Tibial artery (tissue), 4 donors: ENCODE results near the gene SLC9A2.

Experiments
- DNase-seq, 2 donors: peaks; one replicate each; pipeline ENCODE4 v3.0.0-alpha.2; 2019
- H3K27ac ChIP-seq, 2 donors: fragments of 200-600 bp; sonication (generic) in 1 of 2; 1 replicate in 1 of 2; 2 replicates in 1 of 2; pipeline ENCODE4 v1.5.1; 2018 to 2019; ENCODE audit warnings: mild to moderate bottlenecking in 1 of 2
- H3K27me3 ChIP-seq, 2 donors: fragments of 200-600 bp; sonication (generic) in 1 of 2; one replicate each; pipeline versions ENCODE4 v1.5.1 to v1.6.0; 2016 to 2019
- H3K36me3 ChIP-seq, 3 donors: fragments of 200-600 bp; sonication (generic) in 2 of 3; one replicate each; pipeline ENCODE4 v1.5.1; 2016 to 2019; ENCODE audit warnings: mild to moderate bottlenecking in 2 of 3
- H3K4me1 ChIP-seq, 4 donors: fragments of 200-600 bp; sonication (generic) in 2 of 4; 1 replicate in 3 of 4; 2 replicates in 1 of 4; pipeline ENCODE4 v1.5.1; 2016 to 2019
- H3K4me3 ChIP-seq, 2 donors: fragments of 200-600 bp; sonication (generic) in 1 of 2; 1 replicate in 1 of 2; 2 replicates in 1 of 2; pipeline ENCODE4 v1.5.1; 2018 to 2019; ENCODE audit warnings: mild to moderate bottlenecking in 2 of 2
- H3K9me3 ChIP-seq, 3 donors: fragments of 200-600 bp; sonication (generic) in 1 of 3; one replicate each; pipeline ENCODE4 v1.5.1; 2016 to 2019
- CTCF ChIP-seq, 2 experiments: fragments of 200-600 bp in 1 of 2; fragments of 450-650 bp in 1 of 2; IDR thresholded peaks; one replicate each; pipeline ENCODE4 v1.5.1; 2017 to 2019; ENCODE audit warnings: antibody characterized with exemption in 2 of 2, mild to moderate bottlenecking in 1 of 2, moderate library complexity in 1 of 2
- intact Hi-C: fragments of 100-400 bp; cut with DNase I; formaldehyde crosslinking; loops from one replicate; pipeline ENCODE4 v1.15.0; 2023; ENCODE audit warnings: low total_unique reads

The SLC9A2 gene

DNA sequence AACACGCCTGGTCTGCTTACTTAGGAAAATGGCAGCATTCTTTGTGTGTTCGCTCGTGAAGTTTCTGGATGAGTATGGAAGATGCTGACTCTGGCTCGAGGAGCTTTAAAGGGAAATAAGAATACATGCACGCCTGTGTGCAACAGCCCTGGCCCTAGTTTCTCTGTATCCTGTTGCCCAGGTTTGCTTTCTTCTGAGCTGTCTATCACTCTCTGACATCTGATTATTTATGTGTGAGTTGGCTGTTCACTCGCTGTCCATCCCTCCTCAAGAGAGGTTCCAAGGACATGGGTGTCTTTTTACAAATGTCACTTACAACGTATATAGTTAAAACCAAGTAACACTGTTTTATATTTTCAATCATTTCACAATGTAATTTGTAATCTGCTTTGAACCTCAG, 16.0 kb downstream of the SLC9A2 start:
- TF ChIP-seq CTCF (IDR thresholded peaks at IDR 0.05) = no peak
- H3K9me3 ChIP-seq = no peaks in the 10 kb centered on the region
- H3K4me1 ChIP-seq = no peaks in the 10 kb centered on the region
- DNase-seq = no peak
- no peak overlapping the region for H3K27ac ChIP-seq
- H3K4me3 ChIP-seq = no peak overlapping the region
- H3K27me3 ChIP-seq = no peaks in the 10 kb centered on the region
- intact Hi-C loops = no loop called here
- no peaks in the 10 kb centered on the region for H3K36me3 ChIP-seq

GRCh38 chr2:102636283-102636907, 17.0 kb downstream of the SLC9A2 start:
- no peaks in the 10 kb centered on the region for H3K27me3 ChIP-seq
- no peak for TF ChIP-seq CTCF (IDR thresholded peaks at IDR 0.05)
- H3K9me3 ChIP-seq = no peaks in the 10 kb centered on the region
- no peaks in the 10 kb centered on the region for H3K36me3 ChIP-seq
- no peak overlapping the region for H3K27ac ChIP-seq
- no peak overlapping the region for H3K4me3 ChIP-seq
- no peak for DNase-seq
- no peaks in the 10 kb centered on the region for H3K4me1 ChIP-seq
- intact Hi-C loops = no loop called here

DNA sequence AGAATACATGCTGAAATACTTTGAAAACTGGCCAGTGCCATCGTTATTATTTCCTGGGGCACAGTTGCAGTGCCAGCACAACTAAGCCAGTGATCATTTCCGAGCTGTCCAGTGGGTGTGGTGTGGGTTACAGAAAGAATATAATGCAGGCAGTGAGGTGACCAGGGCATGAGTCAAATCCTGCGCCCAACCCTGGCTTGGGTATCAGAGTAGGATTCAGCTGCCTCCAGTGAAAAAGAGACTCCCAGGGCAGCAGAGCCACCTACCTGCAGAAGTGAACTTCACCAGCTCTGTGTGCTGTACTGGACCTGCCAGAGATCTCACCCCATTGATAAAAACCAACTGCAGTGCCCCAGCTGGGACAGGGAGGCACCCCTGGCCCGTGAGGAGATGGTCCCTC, 18.0 kb downstream of the SLC9A2 start:
- Histone ChIP-seq H3K4me3 (no peak overlapping the region), H3K36me3 (no peaks in the 10 kb centered on the region), H3K9me3 (no peaks in the 10 kb centered on the region), H3K27me3 (no peaks in the 10 kb centered on the region), H3K4me1 (no peaks in the 10 kb centered on the region), H3K27ac (no peak overlapping the region)
- no peak for DNase-seq
- no peak for TF ChIP-seq CTCF (IDR thresholded peaks at IDR 0.05)
- intact Hi-C loops = no loop called here

DNA sequence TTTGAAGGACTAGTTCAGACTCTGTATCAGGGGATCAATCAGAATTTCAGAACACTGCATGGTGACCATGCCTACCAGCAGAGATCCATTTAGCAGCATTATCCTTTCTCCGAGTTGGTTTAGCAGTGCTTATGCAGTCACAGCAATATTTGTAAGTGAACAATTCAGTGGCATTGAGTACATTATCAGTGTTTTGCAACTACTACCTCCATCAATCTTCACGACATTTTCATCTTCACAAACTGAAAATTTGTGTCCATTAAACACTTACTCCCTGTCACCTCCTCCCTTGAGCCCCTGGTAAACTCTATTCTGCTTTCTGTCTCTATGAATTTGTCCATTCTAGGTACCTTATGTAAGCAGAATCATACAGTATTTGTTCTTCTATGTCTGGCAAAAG, 20.1 kb downstream of the SLC9A2 start:
- Histone ChIP-seq H3K9me3 (no peaks in the 10 kb centered on the region), H3K27me3 (peaks cover 0 to 3% of the 10 kb centered on the region in 2 donors), H3K4me3 (no peak overlapping the region), H3K27ac (no peak overlapping the region), H3K4me1 (no peaks in the 10 kb centered on the region), H3K36me3 (no peaks in the 10 kb centered on the region)
- intact Hi-C loops = no loop called here
- no peak for DNase-seq
- no peak for TF ChIP-seq CTCF (IDR thresholded peaks at IDR 0.05)

DNA sequence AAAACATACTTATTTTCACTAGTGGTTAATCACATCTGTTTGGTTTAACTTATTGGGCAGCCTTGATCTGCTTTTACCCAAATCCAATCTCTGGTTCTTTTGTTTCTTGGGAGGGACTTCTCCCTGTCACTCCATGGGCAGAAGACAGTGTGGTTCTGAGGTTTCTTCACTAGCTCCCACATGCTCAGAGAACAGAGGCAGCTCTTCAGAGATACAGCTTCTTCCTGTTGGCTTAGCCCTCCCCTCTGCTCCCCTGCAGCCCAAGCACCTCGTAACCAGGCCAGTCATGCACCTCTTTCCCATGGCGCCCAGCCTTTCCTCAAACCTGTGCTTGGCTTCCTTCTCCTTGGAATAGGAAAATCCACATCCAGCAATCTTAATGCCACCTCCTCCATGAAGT, 32.8 kb downstream of the SLC9A2 start:
- no peak for DNase-seq
- intact Hi-C loops = no loop called here
- Histone ChIP-seq H3K4me1 (no peaks in the 10 kb centered on the region), H3K9me3 (no peaks in the 10 kb centered on the region), H3K27ac (no peak overlapping the region), H3K36me3 (no peaks in the 10 kb centered on the region), H3K27me3 (no peaks in the 10 kb centered on the region), H3K4me3 (no peak overlapping the region)
- no peak for TF ChIP-seq CTCF (IDR thresholded peaks at IDR 0.05)

DNA sequence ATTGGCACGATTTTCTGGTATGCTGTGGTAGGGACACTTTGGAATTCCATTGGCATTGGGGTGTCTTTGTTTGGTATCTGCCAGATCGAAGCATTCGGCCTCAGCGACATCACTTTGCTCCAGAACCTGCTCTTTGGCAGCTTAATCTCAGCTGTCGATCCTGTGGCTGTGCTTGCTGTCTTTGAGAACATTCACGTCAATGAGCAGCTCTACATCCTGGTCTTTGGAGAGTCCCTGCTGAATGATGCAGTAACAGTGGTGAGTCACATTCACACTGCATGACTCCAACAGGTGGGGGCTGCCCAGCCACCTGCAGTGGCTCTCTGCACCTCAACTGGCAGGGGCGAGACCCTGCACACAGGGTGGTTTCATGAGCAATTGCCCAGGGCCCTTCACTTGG, 38.4 kb downstream of the SLC9A2 start:
- H3K4me3 ChIP-seq = no peak overlapping the region
- no peak for DNase-seq
- no peaks in the 10 kb centered on the region for H3K36me3 ChIP-seq
- H3K27me3 ChIP-seq = no peaks in the 10 kb centered on the region
- TF ChIP-seq CTCF (IDR thresholded peaks at IDR 0.05) = no peak
- no peaks in the 10 kb centered on the region for H3K4me1 ChIP-seq
- intact Hi-C loops = no loop called here
- no peak overlapping the region for H3K27ac ChIP-seq
- H3K9me3 ChIP-seq = no peaks in the 10 kb centered on the region
